GM12875 (cell line): Measurements from ENCODE around the gene CDHR5.

Source experiments
- H3K4me3 ChIP-seq: one replicate; pipeline ENCODE4 v1.5.1; 2011; ENCODE audit warnings: low read depth, low read length, control low read depth
- TF ChIP-seq, protein P1 (sequence below): IDR thresholded peaks from 2 replicates; pipeline ENCODE4 v1.5.1; 2011; ENCODE audit warnings: low read depth, mild to moderate bottlenecking, control low read depth, inconsistent platforms, low read length, moderate library complexity, borderline replicate concordance; ENCODE audit not compliant: insufficient read depth

CDHR5 gene

DNA sequence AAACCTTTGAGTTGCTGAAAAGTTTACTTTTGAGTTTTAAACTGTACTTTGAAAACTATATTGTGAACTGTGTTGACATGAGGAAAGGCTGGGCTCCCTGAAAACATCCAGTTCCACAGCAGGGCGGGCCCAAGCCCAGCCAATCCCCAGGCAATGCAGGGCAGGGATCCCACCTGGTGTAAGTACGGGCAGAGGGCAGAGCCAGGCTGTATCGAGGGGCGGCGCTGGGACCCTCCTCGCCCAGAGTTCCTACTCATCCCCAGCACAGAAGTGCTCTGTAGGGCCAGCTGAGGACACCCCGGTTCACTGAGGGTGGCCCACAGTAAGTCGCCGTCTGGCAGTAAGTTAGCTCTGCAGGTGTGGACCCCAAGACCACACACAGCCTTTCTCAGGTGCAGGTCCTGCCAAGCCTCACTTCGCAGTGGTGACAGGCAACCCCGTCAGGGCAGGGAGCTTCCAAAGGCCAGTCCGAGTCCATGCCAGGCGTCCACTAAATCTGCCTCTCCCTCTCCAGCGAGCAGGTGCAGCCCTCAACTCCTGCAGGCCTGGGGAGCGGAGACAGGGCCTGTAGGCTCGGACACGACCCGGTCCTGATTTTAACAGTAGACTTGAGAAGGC lies 57.6 kb downstream of the CDHR5 start:
- H3K4me3 ChIP-seq, result peak overlapping the region; percentile 69
- TF ChIP-seq, protein P1, sequence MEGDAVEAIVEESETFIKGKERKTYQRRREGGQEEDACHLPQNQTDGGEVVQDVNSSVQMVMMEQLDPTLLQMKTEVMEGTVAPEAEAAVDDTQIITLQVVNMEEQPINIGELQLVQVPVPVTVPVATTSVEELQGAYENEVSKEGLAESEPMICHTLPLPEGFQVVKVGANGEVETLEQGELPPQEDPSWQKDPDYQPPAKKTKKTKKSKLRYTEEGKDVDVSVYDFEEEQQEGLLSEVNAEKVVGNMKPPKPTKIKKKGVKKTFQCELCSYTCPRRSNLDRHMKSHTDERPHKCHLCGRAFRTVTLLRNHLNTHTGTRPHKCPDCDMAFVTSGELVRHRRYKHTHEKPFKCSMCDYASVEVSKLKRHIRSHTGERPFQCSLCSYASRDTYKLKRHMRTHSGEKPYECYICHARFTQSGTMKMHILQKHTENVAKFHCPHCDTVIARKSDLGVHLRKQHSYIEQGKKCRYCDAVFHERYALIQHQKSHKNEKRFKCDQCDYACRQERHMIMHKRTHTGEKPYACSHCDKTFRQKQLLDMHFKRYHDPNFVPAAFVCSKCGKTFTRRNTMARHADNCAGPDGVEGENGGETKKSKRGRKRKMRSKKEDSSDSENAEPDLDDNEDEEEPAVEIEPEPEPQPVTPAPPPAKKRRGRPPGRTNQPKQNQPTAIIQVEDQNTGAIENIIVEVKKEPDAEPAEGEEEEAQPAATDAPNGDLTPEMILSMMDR, result no peak
